ENCODE results near the gene IFI16. TPM values are rescaled to one million over a fixed set of nuclear protein-coding genes. Genes with fewer than 3 reads are reported as not detected.
"Not testable (repeated sequence)": the region's sequence is repeated elsewhere in the genome, so short reads cannot be mapped to it uniquely, and the experiment has no call there.

Gene IFI16
- polyA plus RNA-seq, 2 of the 4 experiments (the other 2 are of a cell fraction) = 1.5 to 3.3 TPM

DNA sequence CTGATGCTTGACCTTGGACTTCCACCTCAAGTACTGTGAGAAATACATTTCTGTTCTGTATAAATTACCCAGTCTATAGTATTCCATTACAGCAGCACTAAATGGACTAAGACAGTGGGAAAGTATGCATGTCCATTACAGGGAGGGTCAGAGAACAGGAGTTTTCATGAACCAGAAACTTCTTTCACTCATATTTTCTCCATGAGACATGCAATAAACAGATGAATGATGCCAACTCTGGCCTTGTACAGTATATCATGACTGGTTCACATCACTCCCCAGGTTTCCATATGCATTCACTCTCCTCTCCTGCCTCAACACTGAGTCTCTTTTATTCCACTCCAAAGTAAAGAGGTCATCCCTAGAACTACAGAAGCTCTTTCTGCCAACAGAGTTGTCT is 4.5 kb upstream of the IFI16 start:
- ATAC-seq (no peak), FAIRE-seq (no peak), DNase-seq (ENCODE audit: low read depth in 1 of 2, low spot score in 1 of 2) (no peak)
- TF ChIP-seq HEYL (CRISPR knock-in tag; IDR thresholded peaks at IDR 0.05) (no peak), PHF8 (IDR thresholded peaks at IDR 0.05; ENCODE audit: borderline replicate concordance, low read depth) (no peak), GATA3 (IDR thresholded peaks at IDR 0.05; ENCODE audit: borderline replicate concordance) (no peak), RFX5 (IDR thresholded peaks at IDR 0.05) (no peak), FOXS1 (CRISPR knock-in tag; IDR thresholded peaks at IDR 0.05) (no peak), FOSL2 (IDR thresholded peaks at IDR 0.05) (no peak), FOSL2 (CRISPR knock-in tag; IDR thresholded peaks at IDR 0.05) (no peak), TP53 (CRISPR knock-in tag; IDR thresholded peaks at IDR 0.05) (no peak), NFE2L2 (conservative IDR thresholded peaks at IDR 0.05; ENCODE audit: low read length) (no peak), RCOR1 (IDR thresholded peaks at IDR 0.05; ENCODE audit: low read depth, low read length) (no peak), POLR2A (IDR thresholded peaks at IDR 0.05; ENCODE audit: low read length) (no peak), HDAC2 (IDR thresholded peaks at IDR 0.05) (no peak), RARB (CRISPR knock-in tag; IDR thresholded peaks at IDR 0.05) (no peak), TFCP2L1 (CRISPR knock-in tag; IDR thresholded peaks at IDR 0.05) (no peak), HOXA7 (CRISPR knock-in tag; IDR thresholded peaks at IDR 0.05) (no peak), JUN (IDR thresholded peaks at IDR 0.05) (no peak), ZFP36 (IDR thresholded peaks at IDR 0.05; ENCODE audit: borderline replicate concordance, partially characterized antibody) (no peak), ZC3H11A (IDR thresholded peaks at IDR 0.05) (no peak)
- TF ChIP-seq, protein P1, sequence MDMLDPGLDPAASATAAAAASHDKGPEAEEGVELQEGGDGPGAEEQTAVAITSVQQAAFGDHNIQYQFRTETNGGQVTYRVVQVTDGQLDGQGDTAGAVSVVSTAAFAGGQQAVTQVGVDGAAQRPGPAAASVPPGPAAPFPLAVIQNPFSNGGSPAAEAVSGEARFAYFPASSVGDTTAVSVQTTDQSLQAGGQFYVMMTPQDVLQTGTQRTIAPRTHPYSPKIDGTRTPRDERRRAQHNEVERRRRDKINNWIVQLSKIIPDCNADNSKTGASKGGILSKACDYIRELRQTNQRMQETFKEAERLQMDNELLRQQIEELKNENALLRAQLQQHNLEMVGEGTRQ (IDR thresholded peaks at IDR 0.05) = no peak
- TF ChIP-seq, protein P2, sequence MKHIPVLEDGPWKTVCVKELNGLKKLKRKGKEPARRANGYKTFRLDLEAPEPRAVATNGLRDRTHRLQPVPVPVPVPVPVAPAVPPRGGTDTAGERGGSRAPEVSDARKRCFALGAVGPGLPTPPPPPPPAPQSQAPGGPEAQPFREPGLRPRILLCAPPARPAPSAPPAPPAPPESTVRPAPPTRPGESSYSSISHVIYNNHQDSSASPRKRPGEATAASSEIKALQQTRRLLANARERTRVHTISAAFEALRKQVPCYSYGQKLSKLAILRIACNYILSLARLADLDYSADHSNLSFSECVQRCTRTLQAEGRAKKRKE (CRISPR knock-in tag; IDR thresholded peaks at IDR 0.05; ENCODE audit: low read depth) = no peak
- H3K4me1 ChIP-seq = no peaks in the 10 kb centered on the region
- ChIA-PET POLR2A (no interaction called here), CTCF (interaction anchor here (0.7 to 1.3 kb wide), 2 partner anchors 801 to 1033 kb away, joined by 3 read pairs; no protein-coding TSS in a partner anchor)
- H3K27ac ChIP-seq = no peak overlapping the region
- H3K4me3 ChIP-seq = no peak overlapping the region
- H3K9me3 ChIP-seq = no peaks in the 10 kb centered on the region
- H3K4me2 ChIP-seq = no peak overlapping the region

DNA sequence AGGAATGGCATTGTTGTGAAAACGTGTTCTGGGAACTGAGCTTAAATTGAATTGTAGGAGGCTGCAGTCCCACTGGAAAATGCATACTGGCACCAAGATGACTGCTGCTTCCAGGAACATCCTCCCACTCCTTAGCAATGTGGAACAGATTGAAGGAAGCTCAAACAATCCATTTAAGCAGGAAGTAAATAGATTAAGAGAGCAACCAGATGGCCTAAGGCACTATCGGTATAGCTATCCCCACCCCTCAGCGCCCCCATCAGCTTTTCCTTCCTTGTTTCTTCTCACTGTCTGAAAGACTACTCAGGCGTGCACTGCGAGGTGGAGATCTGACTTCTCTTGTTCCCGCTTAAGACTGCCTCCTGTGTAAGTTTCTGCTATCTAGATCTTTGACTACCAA is 4.0 kb upstream of the IFI16 start:
- H3K4me1 ChIP-seq = no peaks in the 10 kb centered on the region
- no peak for FAIRE-seq
- H3K9me3 ChIP-seq = no peaks in the 10 kb centered on the region
- CTCF ChIA-PET = interaction anchor here (0.7 to 1.3 kb wide), 2 partner anchors 801 to 1033 kb away, joined by 3 read pairs; no protein-coding TSS in a partner anchor
- DNase-seq (ENCODE audit: low read depth in 1 of 2, low spot score in 1 of 2) = no peak
- POLR2A ChIA-PET = no interaction called here
- no peak for TF ChIP-seq HDAC2 (IDR thresholded peaks at IDR 0.05)
- no peak for TF ChIP-seq CBX8 (IDR thresholded peaks at IDR 0.05)
- TF ChIP-seq, protein P3, sequence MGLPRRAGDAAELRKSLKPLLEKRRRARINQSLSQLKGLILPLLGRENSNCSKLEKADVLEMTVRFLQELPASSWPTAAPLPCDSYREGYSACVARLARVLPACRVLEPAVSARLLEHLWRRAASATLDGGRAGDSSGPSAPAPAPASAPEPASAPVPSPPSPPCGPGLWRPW (IDR thresholded peaks at IDR 0.05) = no peak
- no peak for TF ChIP-seq NR3C1 (IDR thresholded peaks at IDR 0.05)
- TF ChIP-seq, protein P4, sequence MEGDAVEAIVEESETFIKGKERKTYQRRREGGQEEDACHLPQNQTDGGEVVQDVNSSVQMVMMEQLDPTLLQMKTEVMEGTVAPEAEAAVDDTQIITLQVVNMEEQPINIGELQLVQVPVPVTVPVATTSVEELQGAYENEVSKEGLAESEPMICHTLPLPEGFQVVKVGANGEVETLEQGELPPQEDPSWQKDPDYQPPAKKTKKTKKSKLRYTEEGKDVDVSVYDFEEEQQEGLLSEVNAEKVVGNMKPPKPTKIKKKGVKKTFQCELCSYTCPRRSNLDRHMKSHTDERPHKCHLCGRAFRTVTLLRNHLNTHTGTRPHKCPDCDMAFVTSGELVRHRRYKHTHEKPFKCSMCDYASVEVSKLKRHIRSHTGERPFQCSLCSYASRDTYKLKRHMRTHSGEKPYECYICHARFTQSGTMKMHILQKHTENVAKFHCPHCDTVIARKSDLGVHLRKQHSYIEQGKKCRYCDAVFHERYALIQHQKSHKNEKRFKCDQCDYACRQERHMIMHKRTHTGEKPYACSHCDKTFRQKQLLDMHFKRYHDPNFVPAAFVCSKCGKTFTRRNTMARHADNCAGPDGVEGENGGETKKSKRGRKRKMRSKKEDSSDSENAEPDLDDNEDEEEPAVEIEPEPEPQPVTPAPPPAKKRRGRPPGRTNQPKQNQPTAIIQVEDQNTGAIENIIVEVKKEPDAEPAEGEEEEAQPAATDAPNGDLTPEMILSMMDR (IDR thresholded peaks at IDR 0.05) = no peak
- no peak for TF ChIP-seq CHD4 (IDR thresholded peaks at IDR 0.05; ENCODE audit: borderline replicate concordance)
- TF ChIP-seq EP300 (IDR thresholded peaks at IDR 0.05) = no peak
- no peak for TF ChIP-seq KDM5A (IDR thresholded peaks at IDR 0.05)
- TF ChIP-seq MAFK (IDR thresholded peaks at IDR 0.05; ENCODE audit: partially characterized antibody) = no peak
- TF ChIP-seq PHF8 (IDR thresholded peaks at IDR 0.05; ENCODE audit: borderline replicate concordance, low read depth) = no peak
- TF ChIP-seq RNF2 (IDR thresholded peaks at IDR 0.05; ENCODE audit: borderline replicate concordance, low read depth) = no peak
- H3K4me2 ChIP-seq = no peak overlapping the region
- H3K27ac ChIP-seq = no peak overlapping the region
- WGBS (ENCODE audit: missing lambda C conversion rate) = 41% methylated on average over 6 of the region's 6 CpGs
- no peak for ATAC-seq
- no peak overlapping the region for H3K4me3 ChIP-seq

DNA sequence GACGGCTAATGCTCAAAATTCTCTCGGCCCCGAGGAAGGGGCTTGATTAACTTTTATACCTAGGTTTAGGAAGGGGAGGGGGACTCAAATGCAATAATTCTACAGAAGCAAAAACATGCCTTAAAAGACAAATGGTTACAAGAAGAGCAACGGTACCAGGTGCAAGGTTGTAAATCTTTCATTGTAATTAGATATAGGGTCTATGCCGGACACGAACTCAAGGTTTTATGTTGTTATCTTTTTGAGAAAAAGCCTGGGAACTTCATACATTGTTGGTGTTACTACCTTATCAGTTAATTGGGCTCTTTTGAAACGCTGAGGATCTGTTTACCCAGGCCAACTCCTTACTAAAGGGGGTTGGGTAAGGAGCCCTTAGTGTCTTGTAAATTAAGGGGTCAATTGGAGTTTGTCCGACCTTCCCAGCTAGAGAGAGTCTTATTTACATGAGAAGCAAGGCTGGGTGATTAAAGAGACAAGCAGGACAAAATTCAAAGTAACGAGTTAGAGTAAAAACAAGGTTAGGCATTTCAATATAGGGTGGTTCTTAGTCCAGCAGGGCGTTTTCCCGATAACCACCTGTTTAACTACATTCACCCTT is 3.4 kb upstream of the IFI16 start:
- H3K9me3 ChIP-seq; DNase-seq (ENCODE audit: low read depth in 1 of 2, low spot score in 1 of 2); FAIRE-seq; H3K27ac ChIP-seq; POLR2A ChIA-PET; H3K4me1 ChIP-seq; H3K4me2 ChIP-seq; ATAC-seq; H3K4me3 ChIP-seq: not testable (repeated sequence)
- CTCF ChIA-PET = interaction anchor here (1.3 kb wide), 1 partner anchor 802 kb away, joined by 3 read pairs; no protein-coding TSS in a partner anchor
- 42% methylated on average over 11 of the region's 11 CpGs for WGBS (ENCODE audit: missing lambda C conversion rate)
